GM03348 (cell line): ENCODE results near the gene PIH1D2.
A peak's percentile ranks its signal among the peaks of the same experiment; 100 is the strongest.
"Not testable (repeated sequence)": the region's sequence is repeated elsewhere in the genome, so short reads cannot be mapped to it uniquely, and the experiment has no call there.

Experiments
- DNase-seq: peaks from one replicate; pipeline ENCODE4 v3.0.0; 2012; ENCODE audit warnings: low spot score

PIH1D2 gene

GRCh38 chr11:112073941-112074811, at the start of gene PIH1D2, which contains the start of gene NKAPD1:
Gene PIH1D2 (minus strand): TSS chr11:112074017. CDS start chr11:112073174, 843 bp downstream.
Gene NKAPD1 (plus strand): TSS chr11:112074299. CDS start chr11:112075575, 1,276 bp downstream.
- DNase-seq, result peak; percentile 89

GRCh38 chr11:112123129-112123528, 49.3 kb upstream of the PIH1D2 start:
- no peak for DNase-seq

GRCh38 chr11:112121981-112122615, 48.3 kb upstream of the PIH1D2 start:
- no peak for DNase-seq

- no peak for DNase-seq
These were observed 44.4 kb upstream of the PIH1D2 start for GRCh38 chr11:112118176-112118575.

DNA sequence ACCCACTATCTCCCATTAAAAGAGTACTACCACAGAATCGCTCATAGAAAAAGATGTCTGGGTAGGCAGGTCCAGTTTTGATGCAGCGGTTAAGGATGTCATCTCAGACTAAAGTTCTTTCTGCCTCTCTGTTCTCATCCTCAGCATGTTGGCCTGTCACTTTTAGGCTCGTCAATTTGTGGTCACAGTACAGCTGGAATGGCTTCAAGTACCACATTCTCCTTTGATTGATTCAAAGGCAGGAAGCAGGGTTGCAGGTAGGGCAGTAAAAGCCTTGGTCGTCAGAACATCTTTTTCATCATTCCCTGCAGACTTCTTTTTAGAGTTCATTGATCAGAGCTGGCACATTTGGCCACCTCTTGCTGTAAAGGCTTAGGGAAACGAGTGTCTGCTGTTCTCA, 41.6 kb upstream of the PIH1D2 start:
- DNase-seq, result no peak

- no peak for DNase-seq
These were observed 40.6 kb upstream of the PIH1D2 start for GRCh38 chr11:112114460-112114859.

DNA sequence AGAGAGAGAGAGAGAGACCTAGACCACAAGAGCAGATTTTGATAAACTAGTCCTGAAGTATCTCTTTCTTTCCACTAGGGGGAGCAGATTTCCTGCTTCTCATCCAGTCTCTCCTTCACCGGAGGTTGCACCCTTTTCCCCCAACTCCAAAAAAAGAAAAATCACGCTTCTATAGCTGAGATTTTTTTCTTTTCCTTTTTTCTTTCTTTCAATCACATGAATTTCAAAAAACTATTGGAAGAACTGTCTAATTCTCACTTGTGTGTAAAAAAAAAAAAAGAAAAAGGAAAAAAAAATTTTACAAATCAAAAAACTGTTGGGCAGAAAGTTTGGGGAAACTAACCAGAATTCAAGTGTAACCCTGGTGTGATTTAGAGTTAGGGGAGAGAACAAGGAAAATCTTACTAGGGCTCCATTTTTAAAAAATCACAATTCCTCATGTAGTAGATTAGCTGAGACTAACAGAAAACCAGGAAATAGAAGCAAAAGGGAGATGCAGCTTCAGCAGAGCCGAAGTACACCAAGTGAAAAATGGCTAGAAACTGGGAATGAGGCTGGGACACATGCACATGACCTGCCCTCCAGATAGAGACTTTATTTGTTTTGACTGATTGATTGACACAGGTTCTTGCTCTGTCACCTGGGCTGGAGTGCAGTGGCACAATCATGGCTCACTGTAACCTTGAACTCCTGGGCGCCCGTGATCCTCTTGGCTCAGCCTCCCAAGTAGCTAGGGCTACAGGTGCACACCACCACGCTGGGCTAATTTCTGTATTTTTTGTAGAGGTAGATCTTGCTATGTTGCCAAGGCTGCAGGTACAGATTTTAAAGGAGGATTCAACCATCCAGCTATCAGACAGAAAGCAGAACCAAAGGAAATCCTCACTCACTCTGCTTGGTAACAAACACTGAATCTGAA, 40.0 kb upstream of the PIH1D2 start:
- peak; percentile 80 for DNase-seq

- DNase-seq, result no peak
These were observed 32.3 kb upstream of the PIH1D2 start for GRCh38 chr11:112106070-112106469.

DNA sequence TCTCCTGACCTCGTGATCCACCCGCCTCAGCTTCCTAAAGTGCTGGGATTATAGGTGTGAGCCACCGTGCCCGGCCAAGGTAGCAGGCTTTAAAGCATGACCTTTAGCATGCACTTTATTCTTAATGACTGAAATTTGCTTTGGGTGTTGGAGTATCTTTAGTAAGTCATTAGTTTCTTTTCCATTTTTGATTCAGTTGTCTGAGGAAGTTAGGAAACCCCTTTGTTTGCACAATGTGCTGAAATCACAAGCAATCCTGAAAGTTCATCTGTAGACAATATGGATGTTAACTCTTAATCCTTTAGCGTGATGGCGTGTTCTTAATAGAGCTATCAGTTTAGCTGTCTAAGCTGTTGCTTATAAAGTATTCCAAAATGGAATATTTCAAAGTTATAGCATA, 29.6 kb upstream of the PIH1D2 start:
- DNase-seq, result no peak

GRCh38 chr11:112100462-112100861, 26.6 kb upstream of the PIH1D2 start:
- no peak for DNase-seq

- DNase-seq, result no peak
These were observed 24.1 kb upstream of the PIH1D2 start for GRCh38 chr11:112097734-112098528.

GRCh38 chr11:112096194-112096593, 22.4 kb upstream of the PIH1D2 start:
- DNase-seq, result no peak

DNA sequence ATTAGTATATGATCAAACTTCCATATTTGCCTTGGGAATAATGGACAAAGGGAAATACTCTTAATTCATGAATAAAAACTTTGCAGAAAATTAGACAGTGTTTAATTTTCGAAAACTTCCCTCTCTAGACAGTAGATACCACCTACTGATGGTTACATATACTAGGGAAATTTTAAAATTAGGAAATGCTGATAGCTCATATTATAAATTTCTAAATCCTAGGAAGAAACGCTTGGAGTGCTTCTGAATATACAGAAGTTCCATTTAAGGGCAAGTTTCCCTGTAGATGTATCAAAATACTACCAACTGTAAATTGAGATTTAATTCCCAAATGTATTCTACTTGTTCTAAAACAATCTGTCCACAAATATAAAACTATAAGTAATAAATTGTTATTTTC, 21.5 kb upstream of the PIH1D2 start:
- not testable (repeated sequence) for DNase-seq

GRCh38 chr11:112087212-112087611, 13.4 kb upstream of the PIH1D2 start:
- DNase-seq, result peak; percentile 19

- peak; percentile 97 for DNase-seq
These were observed 12.8 kb upstream of the PIH1D2 start, which contains the start of the genes SDHD and TIMM8B for GRCh38 chr11:112086422-112087191. Gene SDHD (plus strand): TSS chr11:112086873. CDS start chr11:112086908, 35 bp downstream. Gene TIMM8B (minus strand): TSS chr11:112086756. CDS start chr11:112086723, 33 bp downstream.

- peak; percentile 48 for DNase-seq
These were observed 12.1 kb upstream of the PIH1D2 start for GRCh38 chr11:112085822-112086421.

GRCh38 chr11:112082729-112083128, 8.9 kb upstream of the PIH1D2 start:
- peak; percentile 37 for DNase-seq

DNA sequence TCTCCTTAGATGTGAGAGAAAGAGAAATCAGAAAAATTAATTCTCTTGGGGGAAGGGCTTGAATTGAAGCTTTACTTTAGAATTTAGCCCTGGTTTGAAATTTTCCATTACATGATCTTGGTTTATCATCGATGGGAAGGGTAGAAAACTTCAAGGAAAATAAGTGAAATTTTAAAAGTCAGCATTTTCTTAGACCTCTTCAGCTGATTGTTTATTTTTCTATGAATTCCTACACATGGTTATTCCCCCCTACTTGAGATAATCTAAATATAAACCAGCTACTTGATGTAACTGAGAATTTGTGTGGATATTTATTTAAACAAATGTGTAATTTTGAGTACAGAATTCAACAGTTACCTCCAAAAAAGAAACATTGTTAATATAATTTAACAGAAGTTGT, 10.9 kb downstream of the PIH1D2 start:
- DNase-seq, result no peak

DNA sequence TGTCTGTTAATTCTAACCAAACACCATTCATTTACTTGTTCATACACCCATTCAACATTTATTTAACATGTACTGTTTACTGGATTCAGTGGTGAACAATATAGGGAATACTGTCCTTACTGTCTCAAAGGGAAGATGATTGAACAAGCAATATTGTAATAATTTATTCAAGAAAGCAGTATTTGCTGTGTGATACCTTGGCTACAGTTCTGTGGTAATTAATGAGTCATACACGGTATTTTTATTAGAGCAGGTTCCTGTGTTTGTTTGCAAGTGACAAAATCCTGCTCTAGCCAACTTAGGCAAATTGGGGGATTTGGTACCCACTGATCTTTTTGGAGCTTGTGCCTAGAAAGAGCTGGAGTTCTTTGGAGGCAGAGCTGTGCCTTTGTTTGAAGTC, 15.7 kb downstream of the PIH1D2 start:
- DNase-seq, result no peak

DNA sequence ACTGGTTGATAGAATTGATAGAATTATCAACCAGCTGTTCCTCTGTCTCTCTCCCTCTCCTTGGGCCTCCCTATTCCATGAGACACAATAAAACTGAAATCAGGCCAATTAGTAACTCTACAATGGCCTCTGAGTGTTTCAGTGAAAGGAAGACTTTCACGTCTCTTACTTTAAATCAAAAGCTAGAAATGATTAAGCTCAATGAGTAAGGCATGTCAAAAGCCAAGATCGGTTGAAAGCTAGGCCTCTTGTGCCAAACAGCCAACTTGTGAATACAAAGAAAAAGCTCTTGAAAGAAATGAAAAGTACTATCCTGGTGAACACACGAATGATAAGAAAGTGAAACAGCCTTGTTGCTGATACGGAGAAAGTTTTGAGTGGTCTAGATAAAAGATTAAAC, 16.6 kb downstream of the PIH1D2 start:
- DNase-seq, result no peak
